ENCODE measurements around the gene VWA8.

The VWA8 gene

GRCh38 chr13:41702540-41702939 lies 258.4 kb downstream of the VWA8 start:
- TF ChIP-seq, protein P1, sequence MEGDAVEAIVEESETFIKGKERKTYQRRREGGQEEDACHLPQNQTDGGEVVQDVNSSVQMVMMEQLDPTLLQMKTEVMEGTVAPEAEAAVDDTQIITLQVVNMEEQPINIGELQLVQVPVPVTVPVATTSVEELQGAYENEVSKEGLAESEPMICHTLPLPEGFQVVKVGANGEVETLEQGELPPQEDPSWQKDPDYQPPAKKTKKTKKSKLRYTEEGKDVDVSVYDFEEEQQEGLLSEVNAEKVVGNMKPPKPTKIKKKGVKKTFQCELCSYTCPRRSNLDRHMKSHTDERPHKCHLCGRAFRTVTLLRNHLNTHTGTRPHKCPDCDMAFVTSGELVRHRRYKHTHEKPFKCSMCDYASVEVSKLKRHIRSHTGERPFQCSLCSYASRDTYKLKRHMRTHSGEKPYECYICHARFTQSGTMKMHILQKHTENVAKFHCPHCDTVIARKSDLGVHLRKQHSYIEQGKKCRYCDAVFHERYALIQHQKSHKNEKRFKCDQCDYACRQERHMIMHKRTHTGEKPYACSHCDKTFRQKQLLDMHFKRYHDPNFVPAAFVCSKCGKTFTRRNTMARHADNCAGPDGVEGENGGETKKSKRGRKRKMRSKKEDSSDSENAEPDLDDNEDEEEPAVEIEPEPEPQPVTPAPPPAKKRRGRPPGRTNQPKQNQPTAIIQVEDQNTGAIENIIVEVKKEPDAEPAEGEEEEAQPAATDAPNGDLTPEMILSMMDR (IDR thresholded peaks at IDR 0.05; ENCODE audit: low read depth, low read length, missing control alignments): no peak
- in situ Hi-C loops (cut with HindIII; ENCODE audit: low pct_ligation_motif_present, low sequenced_read_pairs): no loop called here
- no peaks in the 10 kb centered on the region for H3K27me3 ChIP-seq (replicated peaks)
- no peak overlapping the region for H3K4me3 ChIP-seq (ENCODE audit: low read depth, low read length)
- H3K36me3 ChIP-seq (replicated peaks): no peaks in the 10 kb centered on the region
- DNase-seq: no peak
- no peak overlapping the region for H3K27ac ChIP-seq

DNA sequence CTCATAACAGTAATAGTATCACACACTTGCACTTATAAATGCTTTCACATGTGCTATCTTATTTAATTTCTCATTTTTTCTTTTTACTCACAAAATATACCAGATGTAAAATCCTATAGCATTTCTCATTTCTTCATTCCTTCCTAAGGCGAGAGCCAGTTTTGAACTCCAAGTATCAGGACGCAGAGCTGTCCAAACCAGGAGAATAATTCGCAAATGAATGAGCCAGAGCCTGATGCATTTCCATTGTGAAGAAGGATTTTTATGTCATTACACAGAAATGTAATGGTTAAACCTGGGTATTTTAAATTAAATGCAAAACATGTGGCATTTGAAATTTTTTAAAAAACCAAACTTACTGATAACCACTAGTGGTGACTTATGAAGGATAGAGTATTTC lies 259.2 kb downstream of the VWA8 start:
- no peak overlapping the region for H3K27ac ChIP-seq

DNA sequence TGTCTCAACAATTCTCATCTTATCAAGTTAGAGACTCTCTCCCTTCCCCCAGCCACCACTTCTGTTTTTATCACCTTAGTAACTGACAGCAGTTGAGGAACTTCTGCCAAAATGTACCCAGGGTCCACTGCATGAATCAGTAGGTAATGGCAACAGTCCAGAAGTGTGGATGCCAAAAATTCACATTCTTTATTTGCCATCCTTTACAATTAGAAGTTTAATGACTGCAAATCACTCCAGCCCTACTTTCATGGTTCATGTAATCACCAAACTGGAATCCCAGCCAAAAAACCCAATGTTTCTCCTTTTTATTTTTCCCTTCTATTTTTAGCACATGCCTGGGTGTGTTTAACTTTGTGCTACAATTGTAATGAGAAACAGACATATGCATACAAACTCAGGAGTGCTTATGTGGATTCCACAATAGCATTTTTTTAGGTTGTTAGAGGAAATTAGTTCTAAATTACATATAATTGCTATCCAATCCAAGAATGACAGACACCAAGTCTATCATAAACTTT lies 260.1 kb downstream of the VWA8 start:
- no peak overlapping the region for H3K27ac ChIP-seq
- no peak overlapping the region for H3K4me3 ChIP-seq (ENCODE audit: low read depth, low read length)
- in situ Hi-C loops (cut with HindIII; ENCODE audit: low pct_ligation_motif_present, low sequenced_read_pairs): no loop called here

More for the DNA sequence above, 259.2 kb downstream of the VWA8 start:
- TF ChIP-seq, protein P1 (IDR thresholded peaks at IDR 0.05; ENCODE audit: low read depth, low read length, missing control alignments): no peak
- Histone ChIP-seq H3K36me3 (replicated peaks) (no peaks in the 10 kb centered on the region), H3K27me3 (replicated peaks) (no peaks in the 10 kb centered on the region), H3K4me3 (ENCODE audit: low read depth, low read length) (no peak overlapping the region)
- DNase-seq: no peak
- in situ Hi-C loops (cut with HindIII; ENCODE audit: low pct_ligation_motif_present, low sequenced_read_pairs): no loop called here

DNA sequence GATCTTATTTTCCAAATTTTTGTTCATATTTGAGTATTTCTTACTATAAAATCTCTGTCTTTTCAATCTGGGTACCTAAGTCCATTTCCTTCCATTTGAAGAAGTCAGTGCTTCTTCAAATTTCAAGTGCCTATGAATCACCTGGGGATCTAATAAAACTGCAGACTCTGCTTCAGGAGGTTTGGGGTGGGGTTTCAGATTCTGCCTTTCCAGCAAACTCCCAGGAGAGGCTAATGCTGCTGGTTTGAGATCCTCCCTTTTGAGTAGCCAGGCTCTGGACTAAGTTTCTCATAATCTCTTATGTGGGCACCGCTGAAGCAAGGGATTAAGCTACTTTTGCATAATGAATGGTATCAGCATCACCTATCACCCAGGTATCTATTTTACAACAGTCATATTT lies 261.1 kb downstream of the VWA8 start:
- Histone ChIP-seq H3K27ac (no peak overlapping the region), H3K4me3 (ENCODE audit: low read depth, low read length) (no peak overlapping the region), H3K27me3 (replicated peaks) (no peaks in the 10 kb centered on the region), H3K36me3 (replicated peaks) (no peaks in the 10 kb centered on the region)
- DNase-seq: no peak
- TF ChIP-seq, protein P1 (IDR thresholded peaks at IDR 0.05; ENCODE audit: low read depth, low read length, missing control alignments): no peak
- in situ Hi-C loops (cut with HindIII; ENCODE audit: low pct_ligation_motif_present, low sequenced_read_pairs): no loop called here

More for the DNA sequence above, 260.1 kb downstream of the VWA8 start:
- TF ChIP-seq, protein P1 (IDR thresholded peaks at IDR 0.05; ENCODE audit: low read depth, low read length, missing control alignments): no peak
- DNase-seq: peak; percentile 28
- H3K27me3 ChIP-seq (replicated peaks): no peaks in the 10 kb centered on the region
- H3K36me3 ChIP-seq (replicated peaks): no peaks in the 10 kb centered on the region

DNA sequence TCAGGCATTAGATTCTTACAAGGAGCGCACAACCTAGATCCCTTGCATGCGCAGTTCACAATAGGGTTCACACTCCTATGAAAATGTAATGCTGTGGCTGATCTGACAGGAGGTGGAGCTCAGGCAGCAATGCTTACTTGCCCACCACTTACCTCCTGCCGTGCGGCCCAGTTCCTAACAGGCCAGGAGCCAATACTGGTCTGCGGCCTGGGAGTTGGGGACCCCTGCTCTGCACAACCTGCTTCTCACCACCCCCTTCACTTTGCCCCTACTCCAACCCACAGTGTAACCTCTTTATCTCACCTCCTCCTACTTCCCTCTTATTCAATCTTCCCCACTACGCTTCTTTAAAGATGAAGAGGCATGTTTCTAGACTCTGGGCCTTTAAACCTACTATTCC lies 263.3 kb downstream of the VWA8 start:
- no peaks in the 10 kb centered on the region for H3K27me3 ChIP-seq (replicated peaks)
- no peak overlapping the region for H3K4me3 ChIP-seq (ENCODE audit: low read depth, low read length)
- no peak overlapping the region for H3K27ac ChIP-seq
- no peak for DNase-seq
- in situ Hi-C loops (cut with HindIII; ENCODE audit: low pct_ligation_motif_present, low sequenced_read_pairs): no loop called here
- TF ChIP-seq, protein P1 (IDR thresholded peaks at IDR 0.05; ENCODE audit: low read depth, low read length, missing control alignments): no peak
- no peaks in the 10 kb centered on the region for H3K36me3 ChIP-seq (replicated peaks)
